Astrocyte (in vitro differentiated cells and primary cell): ENCODE data around the gene XYLT1. TPM values are rescaled to one million over a fixed set of nuclear protein-coding genes. Genes with fewer than 3 reads are reported as not detected.

Experiments
- DNase-seq: peaks from one replicate; pipeline ENCODE4 v3.0.0-alpha.2; 2010; ENCODE audit warnings: low read depth
- FAIRE-seq: peaks from 2 replicates; lab custom pipeline; 2011; peaks lifted over from hg19 to GRCh38; lab: Jason Lieb, UNC
- H2AFZ ChIP-seq: 2 replicates; pipeline ENCODE4 v1.6.0; 2012; ENCODE audit warnings: low read depth, low read length, inconsistent platforms
- H3K27ac ChIP-seq: 2 replicates; pipeline ENCODE4 v1.5.1; 2011; ENCODE audit warnings: low read depth, low read length, inconsistent platforms
- H3K27me3 ChIP-seq: 2 replicates; pipeline ENCODE4 v1.6.0; 2011; ENCODE audit warnings: low read length, inconsistent platforms; ENCODE audit not compliant: insufficient read depth
- H3K36me3 ChIP-seq: 2 replicates; pipeline ENCODE4 v1.5.1; 2011; ENCODE audit warnings: low read length, inconsistent platforms; ENCODE audit not compliant: insufficient read depth
- H3K4me1 ChIP-seq: 2 replicates; pipeline ENCODE4 v1.5.1; 2011; ENCODE audit warnings: low read length, inconsistent platforms; ENCODE audit not compliant: insufficient read depth
- H3K4me2 ChIP-seq: 2 replicates; pipeline ENCODE4 v1.6.0; 2012; ENCODE audit warnings: low read length, inconsistent platforms
- H3K4me3 ChIP-seq: 2 replicates; pipeline ENCODE4 v1.5.1; 2011; ENCODE audit warnings: low read depth, mild to moderate bottlenecking, low read length, inconsistent platforms; ENCODE audit not compliant: insufficient read depth
- H3K79me2 ChIP-seq: 2 replicates; pipeline ENCODE4 v1.6.0; 2012; ENCODE audit warnings: mild to moderate bottlenecking, low read length, inconsistent platforms; ENCODE audit not compliant: insufficient read depth
- H3K9ac ChIP-seq: 2 replicates; pipeline ENCODE4 v1.6.0; 2012; ENCODE audit warnings: mild to moderate bottlenecking, low read length, inconsistent platforms
- H3K9me3 ChIP-seq: 2 replicates; pipeline ENCODE4 v1.5.1; 2012; ENCODE audit warnings: low read depth, mild to moderate bottlenecking, low read length, inconsistent platforms; ENCODE audit not compliant: insufficient read depth
- H4K20me1 ChIP-seq: 2 replicates; pipeline ENCODE4 v1.6.0; 2012; ENCODE audit warnings: low read length, inconsistent platforms; ENCODE audit not compliant: insufficient read depth
- H3K27ac Mint-ChIP-seq: one replicate; pipeline ENCODE4 v1.8.0; 2021; ENCODE audit warnings: mild to moderate bottlenecking, mixed read lengths; ENCODE audit not compliant: unreplicated experiment
- H3K27me3 Mint-ChIP-seq: one replicate; pipeline ENCODE4 v1.8.0; 2021; ENCODE audit warnings: low read depth, mixed read lengths; ENCODE audit not compliant: unreplicated experiment
- H3K36me3 Mint-ChIP-seq: one replicate; pipeline ENCODE4 v1.8.0; 2021; ENCODE audit warnings: low read depth, mixed read lengths; ENCODE audit not compliant: unreplicated experiment
- H3K4me1 Mint-ChIP-seq: one replicate; pipeline ENCODE4 v1.8.0; 2021; ENCODE audit warnings: low read depth, mixed read lengths; ENCODE audit not compliant: unreplicated experiment
- H3K4me3 Mint-ChIP-seq: one replicate; pipeline ENCODE4 v1.8.0; 2021; ENCODE audit warnings: mild to moderate bottlenecking, moderate library complexity, mixed read lengths; ENCODE audit not compliant: unreplicated experiment
- H3K9me3 Mint-ChIP-seq: one replicate; pipeline ENCODE4 v1.8.0; 2021; ENCODE audit warnings: mild to moderate bottlenecking, mixed read lengths; ENCODE audit not compliant: unreplicated experiment
- EZH2 ChIP-seq: IDR thresholded peaks from 2 replicates; pipeline ENCODE4 v1.6.1; 2012; ENCODE audit warnings: mild to moderate bottlenecking, low read length, inconsistent platforms; ENCODE audit not compliant: insufficient read depth
- total RNA-seq: library from RNA; stranded (reverse); gene quantifications from 2 replicates; pipeline ENCODE4 v1.2.1, GENCODE V29; 2021
- TF ChIP-seq, protein P1 (sequence below): IDR thresholded peaks from 2 replicates; pipeline ENCODE4 v1.5.1; 2011; ENCODE audit warnings: low read depth, mild to moderate bottlenecking, inconsistent platforms, low read length, moderate library complexity; ENCODE audit not compliant: insufficient read depth

Gene XYLT1
- total RNA-seq, 1 donor from 2014 or later = 22.9 TPM

GRCh38 chr16:17063201-17064139, 407.3 kb downstream of the XYLT1 start:
- H3K79me2 ChIP-seq = no peaks in the 10 kb centered on the region
- H3K9me3 ChIP-seq = no peaks in the 10 kb centered on the region
- no peaks in the 10 kb centered on the region for H3K27me3 ChIP-seq
- H4K20me1 ChIP-seq = no peaks in the 10 kb centered on the region
- no peaks in the 10 kb centered on the region for H3K36me3 Mint-ChIP-seq
- H3K4me2 ChIP-seq = no peak overlapping the region
- H3K36me3 ChIP-seq = no peaks in the 10 kb centered on the region
- H3K4me1 ChIP-seq = no peaks in the 10 kb centered on the region
- no peaks in the 10 kb centered on the region for H3K4me1 Mint-ChIP-seq
- TF ChIP-seq EZH2 = no peak
- TF ChIP-seq, protein P1, sequence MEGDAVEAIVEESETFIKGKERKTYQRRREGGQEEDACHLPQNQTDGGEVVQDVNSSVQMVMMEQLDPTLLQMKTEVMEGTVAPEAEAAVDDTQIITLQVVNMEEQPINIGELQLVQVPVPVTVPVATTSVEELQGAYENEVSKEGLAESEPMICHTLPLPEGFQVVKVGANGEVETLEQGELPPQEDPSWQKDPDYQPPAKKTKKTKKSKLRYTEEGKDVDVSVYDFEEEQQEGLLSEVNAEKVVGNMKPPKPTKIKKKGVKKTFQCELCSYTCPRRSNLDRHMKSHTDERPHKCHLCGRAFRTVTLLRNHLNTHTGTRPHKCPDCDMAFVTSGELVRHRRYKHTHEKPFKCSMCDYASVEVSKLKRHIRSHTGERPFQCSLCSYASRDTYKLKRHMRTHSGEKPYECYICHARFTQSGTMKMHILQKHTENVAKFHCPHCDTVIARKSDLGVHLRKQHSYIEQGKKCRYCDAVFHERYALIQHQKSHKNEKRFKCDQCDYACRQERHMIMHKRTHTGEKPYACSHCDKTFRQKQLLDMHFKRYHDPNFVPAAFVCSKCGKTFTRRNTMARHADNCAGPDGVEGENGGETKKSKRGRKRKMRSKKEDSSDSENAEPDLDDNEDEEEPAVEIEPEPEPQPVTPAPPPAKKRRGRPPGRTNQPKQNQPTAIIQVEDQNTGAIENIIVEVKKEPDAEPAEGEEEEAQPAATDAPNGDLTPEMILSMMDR = no peak
- H3K4me3 Mint-ChIP-seq = no peak overlapping the region
- FAIRE-seq (no peak), DNase-seq (no peak)
- H3K4me3 ChIP-seq = no peak overlapping the region
- no peak overlapping the region for H2AFZ ChIP-seq
- no peak overlapping the region for H3K27ac ChIP-seq
- H3K9me3 Mint-ChIP-seq = no peaks in the 10 kb centered on the region
- no peak overlapping the region for H3K27ac Mint-ChIP-seq
- no peak overlapping the region for H3K9ac ChIP-seq
- peaks cover 11% of the 10 kb centered on the region for H3K27me3 Mint-ChIP-seq

DNA sequence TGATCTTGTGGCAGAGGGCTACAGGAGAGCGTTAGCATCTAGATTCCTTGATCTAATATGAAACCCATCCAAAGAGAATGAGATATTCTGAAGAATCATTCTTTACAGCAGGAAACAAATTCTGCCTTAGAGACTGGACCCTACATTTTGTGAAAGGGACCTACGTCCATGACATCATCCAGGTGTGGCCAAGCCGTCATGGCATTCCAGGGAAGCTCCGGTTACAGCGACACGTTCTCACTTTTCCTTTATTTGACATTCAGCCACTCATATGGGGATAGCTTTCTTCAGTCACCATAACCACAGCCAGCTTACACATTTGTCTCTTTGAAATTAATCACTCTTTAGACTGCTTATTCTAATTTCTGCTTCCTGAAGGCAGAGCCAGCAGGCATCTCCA, 408.1 kb downstream of the XYLT1 start:
- Mint-ChIP-seq H3K4me1 (no peaks in the 10 kb centered on the region), H3K9me3 (peaks cover 2% of the 10 kb centered on the region), H3K36me3 (no peaks in the 10 kb centered on the region), H3K27me3 (peaks cover 10% of the 10 kb centered on the region), H3K4me3 (no peak overlapping the region), H3K27ac (no peak overlapping the region)
- no peaks in the 10 kb centered on the region for H4K20me1 ChIP-seq
- H2AFZ ChIP-seq = no peak overlapping the region
- H3K9ac ChIP-seq = no peak overlapping the region
- H3K36me3 ChIP-seq = no peaks in the 10 kb centered on the region
- TF ChIP-seq, protein P1 = no peak
- TF ChIP-seq EZH2 = no peak
- H3K4me3 ChIP-seq = no peak overlapping the region
- H3K27ac ChIP-seq = no peak overlapping the region
- DNase-seq = no peak
- H3K9me3 ChIP-seq = no peaks in the 10 kb centered on the region
- no peaks in the 10 kb centered on the region for H3K27me3 ChIP-seq
- H3K4me2 ChIP-seq = no peak overlapping the region
- H3K79me2 ChIP-seq = no peaks in the 10 kb centered on the region
- no peaks in the 10 kb centered on the region for H3K4me1 ChIP-seq
- FAIRE-seq = no peak

DNA sequence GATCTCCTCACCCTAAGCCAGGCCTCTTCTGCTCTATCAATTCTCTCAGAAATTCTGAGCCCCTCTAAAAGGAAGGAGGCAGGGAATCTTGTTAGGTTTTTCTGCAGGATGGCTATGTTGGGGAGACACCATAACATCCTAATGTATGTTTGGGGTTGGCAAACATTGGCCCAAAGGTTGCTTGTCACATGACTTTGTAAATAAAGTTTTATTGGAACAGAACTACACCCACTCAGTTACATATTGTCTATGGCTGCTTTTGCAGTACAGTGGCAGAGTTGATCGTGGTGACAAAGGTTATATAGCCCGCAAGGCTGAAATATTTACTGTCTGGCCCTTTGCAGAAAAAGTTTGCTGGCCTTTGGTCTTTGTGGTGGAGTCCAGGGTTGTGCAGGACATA, 409.4 kb downstream of the XYLT1 start:
- FAIRE-seq = no peak
- H3K9me3 ChIP-seq = no peaks in the 10 kb centered on the region

More for the DNA sequence above, 409.4 kb downstream of the XYLT1 start:
- Histone ChIP-seq H3K4me3 (no peak overlapping the region), H3K36me3 (no peaks in the 10 kb centered on the region), H2AFZ (no peak overlapping the region), H3K9ac (no peak overlapping the region), H3K27ac (no peak overlapping the region), H3K27me3 (no peaks in the 10 kb centered on the region), H4K20me1 (no peaks in the 10 kb centered on the region), H3K79me2 (no peaks in the 10 kb centered on the region), H3K4me2 (no peak overlapping the region), H3K4me1 (no peaks in the 10 kb centered on the region)
- peaks cover 4% of the 10 kb centered on the region for H3K27me3 Mint-ChIP-seq
- H3K9me3 Mint-ChIP-seq = peaks cover 2% of the 10 kb centered on the region
- DNase-seq = no peak
- no peaks in the 10 kb centered on the region for H3K4me1 Mint-ChIP-seq
- H3K4me3 Mint-ChIP-seq = no peak overlapping the region
- H3K27ac Mint-ChIP-seq = no peak overlapping the region
- TF ChIP-seq, protein P1 = no peak
- TF ChIP-seq EZH2 = no peak
- no peaks in the 10 kb centered on the region for H3K36me3 Mint-ChIP-seq
